ENCODE data around the gene RAD23B.
"Not testable (repeated sequence)": the region's sequence is repeated elsewhere in the genome, so short reads cannot be mapped to it uniquely, and the experiment has no call there.

RAD23B gene

GRCh38 chr9:107292821-107293542 lies 9.9 kb downstream of the RAD23B start:
- no peak for DNase-seq (ENCODE audit: low read depth, low spot score)

- no peak for DNase-seq (ENCODE audit: low read depth, low spot score)
These were observed 10.5 kb downstream of the RAD23B start for GRCh38 chr9:107293543-107294085.

GRCh38 chr9:107294756-107295155 lies 11.7 kb downstream of the RAD23B start:
- DNase-seq (ENCODE audit: low read depth, low spot score) = no peak

- DNase-seq (ENCODE audit: low read depth, low spot score) = no peak
These were observed 12.9 kb downstream of the RAD23B start for GRCh38 chr9:107295995-107296394.

- not testable (repeated sequence) for DNase-seq (ENCODE audit: low read depth, low spot score)
These were observed 13.5 kb downstream of the RAD23B start for GRCh38 chr9:107296592-107296991.

- DNase-seq (ENCODE audit: low read depth, low spot score) = no peak
These were observed 16.4 kb downstream of the RAD23B start for GRCh38 chr9:107299437-107299836.

- DNase-seq (ENCODE audit: low read depth, low spot score) = no peak
These were observed 23.2 kb downstream of the RAD23B start for GRCh38 chr9:107306308-107306707.

GRCh38 chr9:107307331-107307730 lies 24.3 kb downstream of the RAD23B start:
- no peak for DNase-seq (ENCODE audit: low read depth, low spot score)

GRCh38 chr9:107308461-107308860 lies 25.4 kb downstream of the RAD23B start:
- no peak for DNase-seq (ENCODE audit: low read depth, low spot score)

GRCh38 chr9:107309271-107309670 lies 26.2 kb downstream of the RAD23B start:
- DNase-seq (ENCODE audit: low read depth, low spot score) = no peak

GRCh38 chr9:107312376-107313050 lies 29.4 kb downstream of the RAD23B start:
- no peak for DNase-seq (ENCODE audit: low read depth, low spot score)

GRCh38 chr9:107313555-107314096 lies 30.5 kb downstream of the RAD23B start:
- DNase-seq (ENCODE audit: low read depth, low spot score) = no peak

- DNase-seq (ENCODE audit: low read depth, low spot score) = no peak
These were observed 31.7 kb downstream of the RAD23B start for GRCh38 chr9:107314763-107315162.

- DNase-seq (ENCODE audit: low read depth, low spot score) = no peak
These were observed 33.9 kb downstream of the RAD23B start for GRCh38 chr9:107316795-107317661.

GRCh38 chr9:107322643-107323042 lies 39.6 kb downstream of the RAD23B start:
- DNase-seq (ENCODE audit: low read depth, low spot score) = no peak

- DNase-seq (ENCODE audit: low read depth, low spot score) = no peak
These were observed 40.9 kb downstream of the RAD23B start for GRCh38 chr9:107323836-107324585.

- DNase-seq (ENCODE audit: low read depth, low spot score) = no peak
These were observed 42.8 kb downstream of the RAD23B start for GRCh38 chr9:107325842-107326241.

GRCh38 chr9:107328510-107328909 lies 45.4 kb downstream of the RAD23B start:
- no peak for DNase-seq (ENCODE audit: low read depth, low spot score)

GRCh38 chr9:107330420-107330819 lies 47.3 kb downstream of the RAD23B start:
- DNase-seq (ENCODE audit: low read depth, low spot score) = no peak

GRCh38 chr9:107332883-107333282 lies 49.8 kb downstream of the RAD23B start:
- DNase-seq (ENCODE audit: low read depth, low spot score) = no peak

GRCh38 chr9:107333363-107333762 lies 50.3 kb downstream of the RAD23B start:
- DNase-seq (ENCODE audit: low read depth, low spot score) = no peak
